HCT116 (cell line): Measurements from ENCODE around the gene GLT8D2. TPM values are rescaled to one million over a fixed set of nuclear protein-coding genes. Genes with fewer than 3 reads are reported as not detected.

ENCODE experiments used
- ATAC-seq: fragments of 200-7000 bp; cut with Tn5 transposase; 2 replicates; pipeline ENCODE4 v1.9.1; 2020; ENCODE audit warnings: mild to moderate bottlenecking, moderate library complexity
- BruUV-seq: library from RNA; stranded (reverse); fragments of 400-500 nt; replicated peaks from 2 replicates; lab custom pipeline; 2021; lab: Mats Ljungman, UMichigan
- CTCF ChIA-PET: fragments of 300-600 bp; sonication (Branson Sonifier 250); formaldehyde crosslinking; loops from one replicate; lab custom pipeline; 2021; ENCODE audit warnings: antibody characterized with exemption; lab: Charles Lee
- POLR2A ChIA-PET: fragments of 300-600, 350-600 bp; sonication (Branson Sonifier 250); formaldehyde crosslinking; loops from one replicate; lab custom pipeline; 2021; ENCODE audit warnings: antibody characterized with exemption; lab: Charles Lee
- RAD21 ChIA-PET, 2 experiments: fragments of 300-600 bp; sonication (Branson Sonifier 250); formaldehyde crosslinking; loops; one replicate each; lab custom pipeline; 2023; ENCODE audit warnings: low total read pairs in 2 of 2; ENCODE audit not compliant: uncharacterized antibody in 2 of 2, unreplicated experiment in 2 of 2, low non-redundant PET in 1 of 2; lab: Charles Lee
- DNase-seq: peaks from one replicate; pipeline ENCODE4 v3.0.0-alpha.2; 2010; ENCODE audit warnings: low read depth, low spot score
- H2AFZ ChIP-seq: fragments of 200-600 bp; shearing (Covaris generic), sonication (generic); 2 replicates; pipeline ENCODE4 v1.6.1; 2017; ENCODE audit warnings: low read depth, mixed run types, mixed read lengths, antibody characterized with exemption, low read length; ENCODE audit not compliant: poor library complexity, severe bottlenecking
- H3K27ac ChIP-seq: 2 replicates; pipeline ENCODE4 v1.5.1; 2012; ENCODE audit warnings: low read depth, low read length
- H3K27me3 ChIP-seq: fragments of 200-600 bp; sonication (generic); 2 replicates; pipeline ENCODE4 v1.6.1; 2016; ENCODE audit warnings: mixed run types, low read length, mixed read lengths; ENCODE audit not compliant: insufficient read depth
- H3K36me3 ChIP-seq, 2 experiments: fragments of 200-500 bp in 1 of 2; fragments of 200-600 bp in 1 of 2; sonication (Bioruptor generic) in 1 of 2; sonication (generic) in 1 of 2; 2 replicates each; pipeline versions ENCODE4 v1.5.1 to v1.6.1; 2014 to 2016; ENCODE audit warnings: low read length in 2 of 2, inconsistent platforms in 1 of 2, mixed read lengths in 1 of 2, mixed run types in 1 of 2; ENCODE audit not compliant: insufficient read depth in 2 of 2, control insufficient read depth in 1 of 2
- H3K4me1 ChIP-seq, 2 experiments: fragments of 200-600 bp in 1 of 2; sonication (generic) in 1 of 2; 2 replicates each; pipeline versions ENCODE4 v1.5.1 to v1.6.1; 2012 to 2017; ENCODE audit warnings: low read length in 2 of 2, inconsistent platforms in 1 of 2, mild to moderate bottlenecking in 1 of 2, mixed read lengths in 1 of 2, mixed run types in 1 of 2, moderate library complexity in 1 of 2; ENCODE audit not compliant: insufficient read depth in 2 of 2, control insufficient read depth in 1 of 2
- H3K4me2 ChIP-seq: fragments of 200-600 bp; sonication (generic); 2 replicates; pipeline ENCODE4 v1.6.1; 2017; ENCODE audit warnings: mixed run types, low read length, mixed read lengths
- H3K4me3 ChIP-seq, 2 experiments: fragments of 200-600 bp in 1 of 2; sonication (generic) in 1 of 2; replicated peaks in 1 of 2; 2 replicates each; pipeline ENCODE4 v1.5.1; 2011 to 2016; ENCODE audit warnings: low read length in 2 of 2, control low read depth in 1 of 2, low read depth in 1 of 2, mild to moderate bottlenecking in 1 of 2, mixed read lengths in 1 of 2, mixed run types in 1 of 2
- H3K79me2 ChIP-seq: fragments of 200-600 bp; sonication (generic); 2 replicates; pipeline ENCODE4 v1.6.1; 2017; ENCODE audit warnings: mild to moderate bottlenecking, mixed run types, low read length, moderate library complexity, mixed read lengths; ENCODE audit not compliant: insufficient read depth
- H3K9ac ChIP-seq: fragments of 200-600 bp; sonication (generic); 2 replicates; pipeline ENCODE4 v1.6.1; 2016; ENCODE audit warnings: low read length, mixed read lengths
- H3K9me2 ChIP-seq: fragments of 200-600 bp; sonication (generic), shearing (Covaris generic); 2 replicates; pipeline ENCODE4 v1.6.1; 2017; ENCODE audit warnings: mixed run types, mild to moderate bottlenecking, moderate library complexity; ENCODE audit not compliant: insufficient read depth
- H3K9me3 ChIP-seq, 2 experiments: fragments of 200-500 bp in 1 of 2; fragments of 200-600 bp in 1 of 2; sonication (Bioruptor generic) in 1 of 2; sonication (generic) in 1 of 2; 2 replicates each; pipeline ENCODE4 v1.6.1; 2014 to 2017; ENCODE audit warnings: low read length in 2 of 2, mixed read lengths in 2 of 2, inconsistent platforms in 1 of 2, low read depth in 1 of 2, mild to moderate bottlenecking in 1 of 2, mixed run types in 1 of 2, moderate library complexity in 1 of 2; ENCODE audit not compliant: control insufficient read depth in 1 of 2, insufficient read depth in 1 of 2
- H4K20me1 ChIP-seq: fragments of 200-600 bp; sonication (generic), shearing (Covaris generic); 2 replicates; pipeline ENCODE4 v1.6.1; 2017; ENCODE audit warnings: mixed run types, mild to moderate bottlenecking, moderate library complexity; ENCODE audit not compliant: insufficient read depth
- ATF3 ChIP-seq: IDR thresholded peaks from 2 replicates; pipeline ENCODE4 v1.6.1; 2012
- CEBPB ChIP-seq: IDR thresholded peaks from 2 replicates; pipeline ENCODE4 v1.6.1; 2012; ENCODE audit warnings: low read depth
- CTCF ChIP-seq, 3 experiments: fragments of 200-600 bp in 1 of 3; sonication (generic) in 1 of 3; IDR thresholded peaks in 2 of 3; conservative IDR thresholded peaks in 1 of 3; 2 replicates each; pipeline ENCODE4 v1.5.1; 2012 to 2017; ENCODE audit warnings: low read depth in 2 of 3, low read length in 2 of 3, antibody characterized with exemption in 1 of 3, borderline replicate concordance in 1 of 3, control low read depth in 1 of 3, mild to moderate bottlenecking in 1 of 3, mixed read lengths in 1 of 3, mixed run types in 1 of 3, moderate library complexity in 1 of 3; ENCODE audit not compliant: insufficient read depth in 1 of 3
- EGR1 ChIP-seq: IDR thresholded peaks from 2 replicates; pipeline ENCODE4 v1.6.1; 2012; ENCODE audit warnings: low read depth
- ELF1 ChIP-seq: IDR thresholded peaks from 2 replicates; pipeline ENCODE4 v1.6.1; 2012; ENCODE audit warnings: low read depth, borderline replicate concordance
- MAX ChIP-seq: IDR thresholded peaks from 2 replicates; pipeline ENCODE4 v1.6.1; 2012
- POLR2A ChIP-seq: IDR thresholded peaks from 2 replicates; pipeline ENCODE4 v1.7.0; 2011; ENCODE audit warnings: borderline replicate concordance; ENCODE audit not compliant: insufficient read depth, insufficient read length; ENCODE audit errors: extremely low read depth
- POLR2AphosphoS5 ChIP-seq: IDR thresholded peaks from 2 replicates; pipeline ENCODE4 v1.6.1; 2011; ENCODE audit warnings: mild to moderate bottlenecking, low read depth, low read length, moderate library complexity
- RAD21 ChIP-seq: IDR thresholded peaks from 2 replicates; pipeline ENCODE4 v1.6.1; 2012; ENCODE audit warnings: low read depth, mild to moderate bottlenecking
- SP1 ChIP-seq: IDR thresholded peaks from 2 replicates; pipeline ENCODE4 v1.6.1; 2012; ENCODE audit warnings: low read depth
- ZFX ChIP-seq: fragments of 450-650 bp; IDR thresholded peaks from 2 replicates; pipeline ENCODE4 v1.6.1; 2017
- ZNF274 ChIP-seq: fragments of 200-500 bp; sonication (Bioruptor generic); IDR thresholded peaks from 2 replicates; pipeline ENCODE4 v1.6.1; 2014; ENCODE audit warnings: mild to moderate bottlenecking, low read depth, low read length, inconsistent platforms
- intact Hi-C: fragments of 100-400 bp; cut with micrococcal nuclease; formaldehyde crosslinking; loops from 2 replicates; pipeline ENCODE4 v1.10.0; 2022
- total RNA-seq: library from RNA; stranded (reverse); gene quantifications from one replicate; pipeline ENCODE4 v1.2.1, GENCODE V29; 2021; ENCODE audit not compliant: unreplicated experiment

Gene GLT8D2
- total RNA-seq, 1 experiment from 2014 or later, result 4.8 TPM

- BruUV-seq, result no TSS peak
- peak overlapping the region; percentile 92 for H3K4me2 ChIP-seq
- ChIA-PET RAD21 (no interaction called here), CTCF (no interaction called here), POLR2A (no interaction called here)
- ATAC-seq, result no peak
- intact Hi-C loops, result no loop called here
- 0 out of 4 replicates have a peak, but pooled peaks cover 0 to 2% of the 10 kb centered on the region in 2 experiments for H3K36me3 ChIP-seq
- no peaks in the 10 kb centered on the region for H3K9me3 ChIP-seq
- H2AFZ ChIP-seq, result no peak overlapping the region
- peak overlapping the region; percentile 65 to 72 for H3K4me3 ChIP-seq
- TF ChIP-seq CTCF (IDR thresholded peaks at IDR 0.05 in 2 of 3, conservative IDR thresholded peaks at IDR 0.05 in 1 of 3; ENCODE audit: borderline replicate concordance in 1 of 3, insufficient read depth in 1 of 3, low read depth in 2 of 3, low read length in 2 of 3), result no peak
- 0 out of 2 replicates have a peak, but pooled peaks have one; percentile 19 for TF ChIP-seq ZFX
- no peak for TF ChIP-seq ELF1
- TF ChIP-seq, all 23 proteins: peak for 1
- Histone ChIP-seq H3K79me2 (no peaks in the 10 kb centered on the region), H3K27me3 (no peaks in the 10 kb centered on the region), H4K20me1 (no peaks in the 10 kb centered on the region), H3K9me2 (no peaks in the 10 kb centered on the region), H3K9ac (peak overlapping the region; percentile 62), H3K27ac (peak overlapping the region; percentile 53; the same call in 1 of the 2 replicates), H3K4me1 (peaks cover 6 to 18% of the 10 kb centered on the region in 2 experiments; a peak in 3 of 4 replicates)
- DNase-seq, result no peak
Measured at GRCh38 chr12:104064842-104065427, 14.9 kb upstream of the GLT8D2 start.

- H3K27me3 ChIP-seq, result no peaks in the 10 kb centered on the region
- no TSS peak for BruUV-seq
- ATAC-seq (peak; percentile 93), DNase-seq (peak; percentile 60)
- peaks cover 6 to 18% of the 10 kb centered on the region in 2 experiments; a peak in 3 of 4 replicates for H3K4me1 ChIP-seq
- H3K4me2 ChIP-seq, result peak within 1 kb of the TSS; percentile 92
- ChIA-PET CTCF (interaction anchor here (1.3 kb wide), 1 partner anchor 45 kb away, joined by 3 read pairs; no protein-coding TSS in a partner anchor), RAD21 (no interaction called here), POLR2A (interaction anchor here (0.9 kb wide), 1 partner anchor 14 kb away, joined by 3 read pairs; no protein-coding TSS in a partner anchor)
- H2AFZ ChIP-seq, result peak within 1 kb of the TSS; percentile 65
- no peaks in the 10 kb centered on the region for H3K9me2 ChIP-seq
- H3K9me3 ChIP-seq, result no peaks in the 10 kb centered on the region
- peak within 1 kb of the TSS; percentile 53; the same call in 1 of the 2 replicates for H3K27ac ChIP-seq
- no peaks in the 10 kb centered on the region for H3K79me2 ChIP-seq
- peak within 1 kb of the TSS; percentile 62 for H3K9ac ChIP-seq
- 0 out of 4 replicates have a peak, but pooled peaks cover 0 to 2% of the 10 kb centered on the region in 2 experiments for H3K36me3 ChIP-seq
- H4K20me1 ChIP-seq, result no peaks in the 10 kb centered on the region
- peak within 1 kb of the TSS; percentile 65 to 72 for H3K4me3 ChIP-seq
- intact Hi-C loops, result no loop called here
- TF ChIP-seq MAX (peak; percentile 93), ZNF274 (no peak), ATF3 (no peak), POLR2AphosphoS5 (peak; percentile 74), CTCF (IDR thresholded peaks at IDR 0.05 in 2 of 3, conservative IDR thresholded peaks at IDR 0.05 in 1 of 3; ENCODE audit: borderline replicate concordance in 1 of 3, insufficient read depth in 1 of 3, low read depth in 2 of 3, low read length in 2 of 3) (no peak), EGR1 (peak; percentile 61), SP1 (peak; percentile 61), RAD21 (no peak), CEBPB (no peak), POLR2A (peak; percentile 56), ELF1 (no peak), ZFX (peak; percentile 47; the same call in 1 of the 2 replicates)
Measured at GRCh38 chr12:104064031-104064841, 14.2 kb upstream of the GLT8D2 start, which contains the start of gene HCFC2. TSS of gene HCFC2 (plus strand) at chr12:104064531. CDS start at chr12:104064561, 30 bp downstream.
